HepG2 (cell line): ENCODE data around the gene PKIG. TPM values are rescaled to one million over a fixed set of nuclear protein-coding genes. Genes with fewer than 3 reads are reported as not detected.

Experiments
- ATAC-seq: fragments of 200-7000 bp; cut with Tn5 transposase; 3 replicates; pipeline ENCODE4 v1.9.1; 2020; ENCODE audit warnings: mild to moderate bottlenecking, moderate library complexity
- BruUV-seq: library from RNA; stranded (reverse); fragments of 400-500 nt; replicated peaks from 2 replicates; lab custom pipeline; 2021; lab: Mats Ljungman, UMichigan
- CTCF ChIA-PET: fragments of 300-600 bp; formaldehyde crosslinking; extraction: SDS; loops from one replicate; lab custom pipeline; 2021; ENCODE audit warnings: low total read pairs, inconsistent platforms, low intra/inter-chr PET ratio; lab: Yijun Ruan, JAX
- POLR2A ChIA-PET: fragments of 350-600 bp; sonication (Branson Sonifier 250); formaldehyde crosslinking; loops from one replicate; lab custom pipeline; 2020; ENCODE audit warnings: antibody characterized with exemption, inconsistent platforms; lab: Yijun Ruan, JAX
- DNase-seq: peaks from one replicate; pipeline ENCODE4 v3.0.0-alpha.2; 2015; ENCODE audit warnings: low spot score
- FAIRE-seq: peaks from 3 replicates; lab custom pipeline; 2011; peaks lifted over from hg19 to GRCh38; lab: Jason Lieb, UNC
- H2AFZ ChIP-seq: one replicate; pipeline ENCODE4 v1.6.1; 2011; ENCODE audit warnings: low read length, inconsistent platforms
- H3K27ac ChIP-seq: fragments of 300-600 bp; 3 replicates; pipeline ENCODE4 v1.8.0; 2011; ENCODE audit warnings: mixed run types, mild to moderate bottlenecking, mixed read lengths, low read length, inconsistent platforms; ENCODE audit not compliant: insufficient read depth; ENCODE audit errors: extremely low read length
- H3K27me3 ChIP-seq, 2 experiments: fragments of 200-600 bp in 1 of 2; 2 replicates in 1 of 2; 3 replicates in 1 of 2; pipeline versions ENCODE4 v1.6.0 to v1.8.0; 2011; ENCODE audit warnings: low read length in 2 of 2, mild to moderate bottlenecking in 2 of 2, moderate library complexity in 2 of 2, inconsistent platforms in 1 of 2; ENCODE audit not compliant: insufficient read depth in 2 of 2, control insufficient read depth in 1 of 2
- H3K36me3 ChIP-seq, 2 experiments: fragments of 200-600 bp in 1 of 2; replicated peaks in 1 of 2; 2 replicates in 1 of 2; 3 replicates in 1 of 2; pipeline versions ENCODE4 v1.5.1 to v1.8.0; 2011; ENCODE audit warnings: low read length in 2 of 2, inconsistent platforms in 1 of 2; ENCODE audit not compliant: insufficient read depth in 2 of 2, control insufficient read depth in 1 of 2
- H3K4me1 ChIP-seq: 2 replicates; pipeline ENCODE4 v1.5.1; 2012; ENCODE audit warnings: low read length, inconsistent platforms; ENCODE audit not compliant: insufficient read depth
- H3K4me2 ChIP-seq: 2 replicates; pipeline ENCODE4 v1.6.0; 2011; ENCODE audit warnings: low read depth, low read length, inconsistent platforms
- H3K4me3 ChIP-seq, 3 experiments: fragments of 200-600 bp in 1 of 3; sonication (generic), shearing (Covaris generic) in 1 of 3; replicated peaks in 1 of 3; 2 replicates each; pipeline ENCODE4 v1.5.1; 2011 to 2016; ENCODE audit warnings: low read length in 3 of 3, inconsistent platforms in 2 of 3, low read depth in 2 of 3, mild to moderate bottlenecking in 2 of 3, control low read depth in 1 of 3, mixed read lengths in 1 of 3; ENCODE audit not compliant: insufficient read depth in 1 of 3
- H3K79me2 ChIP-seq: one replicate; pipeline ENCODE4 v1.6.1; 2011; ENCODE audit warnings: low read length, inconsistent platforms; ENCODE audit not compliant: insufficient read depth
- H3K9ac ChIP-seq: 2 replicates; pipeline ENCODE4 v1.6.0; 2011; ENCODE audit warnings: mild to moderate bottlenecking, low read depth, low read length, inconsistent platforms; ENCODE audit not compliant: insufficient read depth
- H3K9me3 ChIP-seq: 2 replicates; pipeline ENCODE4 v1.5.1; 2012; ENCODE audit warnings: mild to moderate bottlenecking, low read length
- H4K20me1 ChIP-seq: 2 replicates; pipeline ENCODE4 v1.6.0; 2011; ENCODE audit warnings: inconsistent platforms, mild to moderate bottlenecking, low read length, moderate library complexity; ENCODE audit not compliant: insufficient read depth
- BCL6 ChIP-seq: IDR thresholded peaks from 2 replicates; pipeline ENCODE4 v1.6.1; 2016; ENCODE audit warnings: missing genetic modification reagents, missing compliant biosample characterization
- IKZF1 ChIP-seq: fragments of 450-650 bp; IDR thresholded peaks from 2 replicates; pipeline ENCODE4 v1.7.1; 2016
- NAIF1 ChIP-seq: sonication (generic); formaldehyde crosslinking; IDR thresholded peaks from 2 replicates; pipeline ENCODE4 v1.5.0; 2020; ENCODE audit warnings: mild to moderate bottlenecking, missing genetic modification reagents, borderline replicate concordance
- NR2F2 ChIP-seq: IDR thresholded peaks from 2 replicates; pipeline ENCODE4 v1.6.1; 2012; ENCODE audit warnings: low read depth, inconsistent platforms, borderline replicate concordance
- PHF8 ChIP-seq: sonication (generic); formaldehyde crosslinking; IDR thresholded peaks from 2 replicates; pipeline ENCODE4 v1.5.0; 2020; ENCODE audit warnings: missing genetic modification reagents
- REPIN1 ChIP-seq: sonication (generic); formaldehyde crosslinking; IDR thresholded peaks from 2 replicates; pipeline ENCODE4 v1.8.0; 2022; ENCODE audit warnings: missing genetic modification reagents, low read depth, mild to moderate bottlenecking, borderline replicate concordance
- ZBTB8A ChIP-seq: sonication (generic); formaldehyde crosslinking; IDR thresholded peaks from 2 replicates; pipeline ENCODE4 v1.4.0; 2020; ENCODE audit warnings: mild to moderate bottlenecking, low read depth, missing genetic modification reagents, borderline replicate concordance
- ZFP62 ChIP-seq: sonication (generic); formaldehyde crosslinking; IDR thresholded peaks from 2 replicates; pipeline ENCODE4 v1.4.0; 2020; ENCODE audit warnings: missing genetic modification reagents
- ZFX ChIP-seq: sonication (generic); formaldehyde crosslinking; IDR thresholded peaks from 2 replicates; pipeline ENCODE4 v1.4.0; 2020; ENCODE audit warnings: mild to moderate bottlenecking, low read depth, missing genetic modification reagents, moderate library complexity
- ZNF496 ChIP-seq: sonication (generic); formaldehyde crosslinking; IDR thresholded peaks from 2 replicates; pipeline ENCODE4 v1.8.1; 2023; ENCODE audit warnings: mild to moderate bottlenecking, moderate library complexity, missing genetic modification reagents; ENCODE audit not compliant: insufficient replicate concordance
- ZNF704 ChIP-seq: sonication (generic); formaldehyde crosslinking; IDR thresholded peaks from 2 replicates; pipeline ENCODE4 v1.8.1; 2023; ENCODE audit warnings: mild to moderate bottlenecking, inconsistent platforms, moderate library complexity, missing genetic modification reagents, borderline replicate concordance
- WGBS: methylation state at CpG from one replicate; pipeline ENCODE4 v1.1.6; 2017; ENCODE audit warnings: low lambda C conversion rate; 5-methylcytosine and 5-hydroxymethylcytosine counted together
- in situ Hi-C: cut with HindIII; loops from 2 replicates; pipeline ENCODE4 v1.10.0; 2017; ENCODE audit warnings: low pct_unique_long_range_greater_than_20kb; ENCODE audit not compliant: extremely low pct_ligation_motif_present
- intact Hi-C: fragments of 100-400 bp; cut with micrococcal nuclease; formaldehyde crosslinking; loops from one replicate; pipeline ENCODE4 v1.10.0; 2022; ENCODE audit not compliant: unreplicated experiment
- polyA plus RNA-seq, 8 experiments: library from polyadenylated mRNA; depleted of rRNA in 3 of 8; stranded (reverse) in 7 of 8; unstranded in 1 of 8; fragments of >200 nt; fragmentation: Illumina TruSeq in 4 of 8; extraction: Trizol in 4 of 8; gene quantifications; 2 replicates each; pipeline versions ENCODE4 v1.2.1 to v1.2.3, GENCODE V29; 2011 to 2016; ENCODE audit warnings: low read depth in 4 of 8, missing spikeins in 1 of 8, mixed read lengths in 1 of 8; ENCODE audit not compliant: insufficient read depth in 1 of 8
- total RNA-seq, 5 experiments: library from RNA; depleted of rRNA; stranded (reverse); fragments of >200 nt; fragmentation: Illumina TruSeq; extraction: Trizol; gene quantifications; 2 replicates each; pipeline ENCODE4 v1.2.3, GENCODE V29; 2016; ENCODE audit warnings: low read depth in 1 of 5
- TF ChIP-seq, protein P1 (sequence below): sonication (generic); formaldehyde crosslinking; IDR thresholded peaks from 2 replicates; pipeline ENCODE4 v1.9.0; 2021; ENCODE audit warnings: missing genetic modification reagents, borderline replicate concordance
- TF ChIP-seq, protein P2 (sequence below): sonication (generic); formaldehyde crosslinking; IDR thresholded peaks from 2 replicates; pipeline ENCODE4 v1.4.0; 2020; ENCODE audit warnings: missing genetic modification reagents

Gene PKIG
- total and polyA plus RNA-seq, 2 of the 13 experiments (the other 11 are each of a cell fraction or from before 2014, with no cell fraction given): 30.8 to 44.5 TPM

- H3K4me3 ChIP-seq: no peak overlapping the region
- FAIRE-seq (no peak), ATAC-seq (no peak), DNase-seq (no peak)
- no peaks in the 10 kb centered on the region for H4K20me1 ChIP-seq
- no peaks in the 10 kb centered on the region for H3K79me2 ChIP-seq
- no peaks in the 10 kb centered on the region for H3K9me3 ChIP-seq
- ChIA-PET CTCF (no interaction called here), POLR2A (no interaction called here)
- no TSS peak for BruUV-seq
- in situ Hi-C loops (no loop called here), intact Hi-C loops (no loop called here)
- no peak overlapping the region for H3K27ac ChIP-seq
- no peak for TF ChIP-seq ZFP62 (CRISPR knock-in tag)
- no peak for TF ChIP-seq ZBTB8A (CRISPR knock-in tag)
- no peak for TF ChIP-seq ZNF704 (CRISPR knock-in tag)
- H3K9ac ChIP-seq: no peak overlapping the region
- H3K4me2 ChIP-seq: no peak overlapping the region
- H2AFZ ChIP-seq: no peak overlapping the region
- 95% methylated on average over 3 of the region's 3 CpGs for WGBS
- no peaks in the 10 kb centered on the region for H3K27me3 ChIP-seq
- H3K4me1 ChIP-seq: no peaks in the 10 kb centered on the region
- no peaks in the 10 kb centered on the region for H3K36me3 ChIP-seq
Observed at GRCh38 chr20:44566018-44566417, 16.4 kb upstream of the PKIG start.

GRCh38 chr20:44566811-44567210 is 15.6 kb upstream of the PKIG start:
- intact Hi-C loops: no loop called here
- Histone ChIP-seq H3K4me2 (no peak overlapping the region), H3K27ac (no peak overlapping the region), H3K36me3 (no peaks in the 10 kb centered on the region), H2AFZ (no peak overlapping the region), H3K9me3 (no peaks in the 10 kb centered on the region), H3K79me2 (no peaks in the 10 kb centered on the region), H3K9ac (no peak overlapping the region), H4K20me1 (no peaks in the 10 kb centered on the region), H3K4me3 (no peak overlapping the region), H3K4me1 (no peaks in the 10 kb centered on the region), H3K27me3 (no peaks in the 10 kb centered on the region)
- no TSS peak for BruUV-seq
- no peak for DNase-seq
- no peak for FAIRE-seq
- in situ Hi-C loops: no loop called here
- ATAC-seq: no peak
- ChIA-PET CTCF (no interaction called here), POLR2A (interaction anchor here (0.6 kb wide), 1 partner anchor 13 kb away, joined by 3 read pairs; no protein-coding TSS in a partner anchor)
- no peak for TF ChIP-seq NR2F2
- TF ChIP-seq, protein P1, sequence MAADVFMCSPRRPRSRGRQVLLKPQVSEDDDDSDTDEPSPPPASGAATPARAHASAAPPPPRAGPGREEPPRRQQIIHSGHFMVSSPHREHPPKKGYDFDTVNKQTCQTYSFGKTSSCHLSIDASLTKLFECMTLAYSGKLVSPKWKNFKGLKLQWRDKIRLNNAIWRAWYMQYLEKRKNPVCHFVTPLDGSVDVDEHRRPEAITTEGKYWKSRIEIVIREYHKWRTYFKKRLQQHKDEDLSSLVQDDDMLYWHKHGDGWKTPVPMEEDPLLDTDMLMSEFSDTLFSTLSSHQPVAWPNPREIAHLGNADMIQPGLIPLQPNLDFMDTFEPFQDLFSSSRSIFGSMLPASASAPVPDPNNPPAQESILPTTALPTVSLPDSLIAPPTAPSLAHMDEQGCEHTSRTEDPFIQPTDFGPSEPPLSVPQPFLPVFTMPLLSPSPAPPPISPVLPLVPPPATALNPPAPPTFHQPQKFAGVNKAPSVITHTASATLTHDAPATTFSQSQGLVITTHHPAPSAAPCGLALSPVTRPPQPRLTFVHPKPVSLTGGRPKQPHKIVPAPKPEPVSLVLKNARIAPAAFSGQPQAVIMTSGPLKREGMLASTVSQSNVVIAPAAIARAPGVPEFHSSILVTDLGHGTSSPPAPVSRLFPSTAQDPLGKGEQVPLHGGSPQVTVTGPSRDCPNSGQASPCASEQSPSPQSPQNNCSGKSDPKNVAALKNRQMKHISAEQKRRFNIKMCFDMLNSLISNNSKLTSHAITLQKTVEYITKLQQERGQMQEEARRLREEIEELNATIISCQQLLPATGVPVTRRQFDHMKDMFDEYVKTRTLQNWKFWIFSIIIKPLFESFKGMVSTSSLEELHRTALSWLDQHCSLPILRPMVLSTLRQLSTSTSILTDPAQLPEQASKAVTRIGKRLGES (CRISPR knock-in tag): no peak
- TF ChIP-seq ZFX (CRISPR knock-in tag): no peak
- TF ChIP-seq NAIF1 (CRISPR knock-in tag): no peak
- no peak for TF ChIP-seq PHF8 (CRISPR knock-in tag)
- TF ChIP-seq, protein P2, sequence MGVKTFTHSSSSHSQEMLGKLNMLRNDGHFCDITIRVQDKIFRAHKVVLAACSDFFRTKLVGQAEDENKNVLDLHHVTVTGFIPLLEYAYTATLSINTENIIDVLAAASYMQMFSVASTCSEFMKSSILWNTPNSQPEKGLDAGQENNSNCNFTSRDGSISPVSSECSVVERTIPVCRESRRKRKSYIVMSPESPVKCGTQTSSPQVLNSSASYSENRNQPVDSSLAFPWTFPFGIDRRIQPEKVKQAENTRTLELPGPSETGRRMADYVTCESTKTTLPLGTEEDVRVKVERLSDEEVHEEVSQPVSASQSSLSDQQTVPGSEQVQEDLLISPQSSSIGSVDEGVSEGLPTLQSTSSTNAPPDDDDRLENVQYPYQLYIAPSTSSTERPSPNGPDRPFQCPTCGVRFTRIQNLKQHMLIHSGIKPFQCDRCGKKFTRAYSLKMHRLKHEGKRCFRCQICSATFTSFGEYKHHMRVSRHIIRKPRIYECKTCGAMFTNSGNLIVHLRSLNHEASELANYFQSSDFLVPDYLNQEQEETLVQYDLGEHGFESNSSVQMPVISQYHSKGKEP (CRISPR knock-in tag): no peak
- no peak for TF ChIP-seq BCL6 (CRISPR knock-in tag)
- no peak for TF ChIP-seq ZNF496 (CRISPR knock-in tag)
- no peak for TF ChIP-seq IKZF1
- TF ChIP-seq REPIN1 (CRISPR knock-in tag): no peak
